Left ventricle myocardium superior (tissue), 1 donor: Measurements from ENCODE around the gene CAGE1. TPM values are rescaled to one million over a fixed set of nuclear protein-coding genes. Genes with fewer than 3 reads are reported as not detected.
"Not testable (repeated sequence)": the region's sequence is repeated elsewhere in the genome, so short reads cannot be mapped to it uniquely, and the experiment has no call there.

ENCODE experiments used
- ATAC-seq: fragments of 200-7000 bp; cut with Tn5 transposase; one replicate; pipeline ENCODE4 v1.9.1; 2020; ENCODE audit warnings: mild to moderate bottlenecking, moderate library complexity
- DNase-seq: peaks from one replicate; pipeline ENCODE4 v3.0.0-alpha.2; 2020
- intact Hi-C: fragments of 100-400 bp; cut with micrococcal nuclease; formaldehyde crosslinking; loops from one replicate; pipeline ENCODE4 v1.11.0; 2022
- total RNA-seq: library from RNA; stranded (reverse); fragmentation: NEBNext Ultra II Directional; extraction: Animal tissue kit (Norgen Biotek cat#: 25700); gene quantifications from one replicate; pipeline ENCODE4 v1.2.1, GENCODE V29; 2021
- donor health status: DM: no; HTN: yes; CAD: no; lungs with severe emphysema.

Gene CAGE1
- total RNA-seq, 1 donor from 2014 or later, result not detected

DNA sequence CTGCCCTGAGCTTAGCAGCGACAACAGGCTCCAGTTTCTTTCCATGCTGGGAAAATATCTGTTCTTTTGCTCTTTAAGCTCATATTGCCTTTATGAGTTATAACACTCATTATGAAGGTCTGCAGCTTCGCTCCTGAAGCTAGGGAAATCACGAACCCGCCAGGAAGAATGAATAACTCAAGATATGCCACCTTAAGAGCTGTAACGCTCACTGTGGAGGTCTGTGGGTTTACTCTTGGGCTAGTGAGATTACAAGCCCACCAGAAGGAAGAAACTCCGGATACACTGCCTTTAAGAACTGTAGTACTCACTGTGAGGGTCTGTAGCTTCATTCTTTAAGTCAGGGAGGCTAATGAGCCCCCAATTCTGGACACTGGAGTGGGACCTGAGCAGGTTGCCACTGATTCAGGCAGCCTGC is 73.6 kb downstream of the CAGE1 start:
- intact Hi-C loops, result no loop called here
- no peak for ATAC-seq
- no peak for DNase-seq

DNA sequence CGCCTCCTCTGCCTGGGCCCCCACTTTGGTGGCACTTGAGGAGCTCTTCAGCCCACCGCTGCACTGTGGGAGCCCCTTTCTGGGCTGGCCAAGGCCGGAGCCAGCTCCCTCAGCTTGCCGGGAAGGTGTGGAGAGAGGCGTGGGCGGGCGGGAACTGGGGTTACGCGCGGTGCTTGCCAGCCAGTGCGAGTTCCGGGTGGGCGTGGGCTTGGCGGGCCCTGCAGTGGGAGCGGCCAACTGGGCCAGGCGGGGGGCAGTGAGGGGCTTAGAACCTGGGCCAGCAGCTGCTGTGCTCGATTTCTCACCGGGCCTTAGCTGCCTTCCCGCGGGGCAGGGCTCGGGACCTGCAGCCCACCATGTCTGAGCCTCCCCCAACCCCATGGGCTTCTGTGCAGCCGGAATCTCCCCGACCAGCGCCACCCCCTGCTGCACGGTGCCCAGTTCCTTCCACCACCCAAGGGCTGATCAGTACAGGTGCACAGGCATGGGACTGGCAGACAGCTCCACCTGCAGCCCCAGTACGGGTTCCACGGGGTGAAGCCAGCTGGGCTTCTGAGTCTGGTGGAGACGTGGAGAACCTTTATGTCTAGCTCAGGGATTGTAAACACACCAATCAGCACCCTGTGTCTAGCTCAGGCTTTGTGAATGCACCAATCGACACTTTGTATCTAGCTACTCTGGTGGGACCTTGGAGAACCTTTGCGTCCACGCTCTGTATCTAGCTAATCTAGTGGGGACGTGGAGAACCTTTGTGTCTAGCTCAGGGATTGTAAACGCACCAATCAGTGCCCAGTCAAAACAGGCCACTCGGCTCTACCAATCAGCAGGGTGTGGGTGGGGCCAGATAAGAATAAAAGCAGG is 74.2 kb downstream of the CAGE1 start:
- ATAC-seq, intact Hi-C loops, DNase-seq: not testable (repeated sequence)

DNA sequence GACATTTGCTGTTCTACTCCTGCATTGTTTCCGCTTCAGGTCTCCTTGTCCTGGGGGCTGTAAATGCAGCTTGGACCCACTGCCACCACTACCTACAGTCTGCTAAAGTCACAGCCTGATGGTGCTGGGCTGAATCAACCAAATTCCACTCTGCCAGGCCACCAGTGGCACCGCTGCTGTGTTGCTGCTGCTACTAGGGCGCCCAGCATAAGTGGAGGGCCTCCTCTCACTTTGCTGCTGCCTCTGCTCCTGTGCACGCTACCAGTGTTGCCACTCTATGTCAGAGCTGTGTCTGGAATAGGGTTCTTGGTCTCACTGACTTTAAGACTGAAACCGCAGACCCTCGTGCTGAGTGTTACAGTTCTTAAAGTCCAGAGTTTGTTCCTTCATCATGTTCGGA is 75.1 kb downstream of the CAGE1 start:
- DNase-seq (no peak), ATAC-seq (no peak)
- intact Hi-C loops, result loop anchor here (5.0 kb wide), 1 partner anchor 73 kb away; the partner anchor contains the start of genes CAGE1 and RIOK1

DNA sequence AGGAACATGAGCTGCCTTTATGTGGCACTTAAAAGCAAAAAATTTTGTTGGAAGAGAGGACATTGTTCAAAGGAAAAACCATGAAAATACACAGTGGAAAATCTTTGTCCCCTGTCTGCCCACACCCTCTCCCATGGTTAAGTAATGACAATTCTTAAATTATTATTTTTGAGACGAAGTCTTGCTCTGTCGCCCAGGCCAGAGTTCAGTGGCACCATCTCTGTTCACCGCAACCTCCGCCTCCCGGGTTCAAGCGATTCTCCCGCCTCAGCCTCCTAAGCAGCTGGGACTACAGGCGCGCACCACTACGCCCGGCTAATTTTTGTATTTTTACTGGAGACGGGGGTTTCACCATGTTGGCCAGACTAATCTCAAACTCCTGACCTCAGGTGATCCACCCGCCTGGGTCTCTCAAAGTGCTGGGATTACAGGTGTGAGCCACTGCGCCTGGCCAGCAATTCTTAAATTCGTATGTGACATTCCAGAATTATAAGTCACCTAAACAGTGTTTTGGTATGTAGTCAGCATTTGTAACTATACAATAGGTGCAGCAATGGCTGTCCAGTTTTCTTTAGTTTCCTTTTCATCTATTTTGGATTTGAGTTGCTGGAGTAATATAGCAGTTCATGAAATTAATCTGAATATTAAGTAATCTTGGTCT is 75.9 kb downstream of the CAGE1 start:
- DNase-seq (no peak), ATAC-seq (no peak)
- intact Hi-C loops, result loop anchor here (5.0 kb wide), 1 partner anchor 74 kb away; the partner anchor contains the start of genes CAGE1 and RIOK1

DNA sequence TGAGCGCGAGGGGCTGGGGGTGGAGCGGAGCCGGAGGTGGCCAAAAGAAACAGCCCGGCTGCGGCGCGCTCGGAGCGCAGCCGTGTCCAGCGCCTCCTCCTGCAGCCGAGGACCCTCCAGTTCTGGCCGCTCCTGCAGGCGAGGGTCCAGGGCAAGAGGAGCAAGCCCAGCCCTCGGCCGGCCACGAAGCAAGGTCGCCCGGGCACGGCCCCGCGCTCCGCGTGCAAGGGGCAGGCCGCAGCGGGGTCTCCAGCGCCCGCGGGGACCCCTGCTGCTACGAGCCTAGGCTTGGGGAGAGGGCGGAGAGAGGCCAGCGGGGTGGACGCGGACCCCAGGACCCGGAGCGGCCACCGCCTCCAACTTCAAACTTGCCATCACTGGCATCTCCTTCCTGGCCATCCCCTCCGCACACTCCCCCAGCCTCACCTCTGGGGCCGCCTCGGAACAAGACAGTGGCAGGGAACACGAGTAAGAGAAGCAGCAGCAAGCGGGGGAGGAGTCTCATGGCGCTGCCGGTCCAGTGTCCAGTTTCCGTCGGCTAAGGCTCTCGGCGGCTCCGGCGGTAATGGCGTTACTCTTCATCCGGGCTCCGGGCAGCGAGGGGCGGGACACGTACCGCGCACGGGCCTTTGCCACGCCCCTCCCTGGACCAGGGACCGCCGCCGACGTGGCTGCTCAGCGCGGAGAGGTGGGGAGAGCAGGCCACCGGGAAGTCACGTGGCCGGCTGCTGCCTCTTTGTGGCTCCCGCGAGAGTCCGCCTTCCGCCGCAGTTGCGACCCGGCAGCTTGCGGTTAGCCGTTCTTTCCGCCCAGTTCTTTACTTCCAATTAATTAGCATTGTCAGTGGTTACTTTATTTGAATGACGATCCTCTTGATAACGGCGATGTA is 76.7 kb downstream of the CAGE1 start, which contains the start of gene SSR1:
SSR1 (minus strand) TSS at position 584 of the 889 bp plus-strand sequence; CDS start at position 505, 79 bp downstream.
- DNase-seq (peak; percentile 99), ATAC-seq (peak; percentile 100)
- intact Hi-C loops, result loop anchor here (5.0 kb wide), 1 partner anchor 74 kb away; the partner anchor contains the start of genes CAGE1 and RIOK1

DNA sequence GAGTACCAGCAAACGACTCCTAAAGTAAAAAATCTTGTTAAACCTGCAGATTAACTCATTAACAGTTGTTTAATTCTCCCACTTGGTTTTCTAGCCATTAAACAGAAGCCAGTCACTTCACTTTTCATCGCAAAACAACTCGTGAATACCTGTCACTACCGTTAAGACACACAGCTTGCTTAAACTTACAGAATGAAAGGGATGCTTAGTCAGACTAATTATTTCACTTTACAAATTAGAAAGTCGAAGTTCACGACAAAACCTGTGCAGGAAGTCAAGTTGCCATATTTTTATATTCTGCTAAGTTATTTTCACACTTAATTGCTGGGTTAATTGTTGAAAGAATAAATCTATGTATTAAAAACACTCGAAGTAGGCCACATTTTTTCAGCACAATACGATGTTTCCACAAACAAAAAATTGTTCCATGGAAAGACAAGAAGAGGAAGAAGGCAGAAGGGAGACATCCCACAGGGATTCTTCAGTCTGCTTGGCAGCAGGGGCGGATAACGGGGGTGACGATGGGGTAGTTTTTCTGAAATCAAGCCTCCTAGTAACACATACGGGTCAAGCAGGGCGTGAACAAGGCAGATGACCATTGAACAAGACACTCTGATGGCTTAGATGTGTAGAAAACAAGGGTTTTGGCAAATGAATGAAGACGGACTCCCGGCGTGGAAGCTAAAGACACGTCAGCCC is 77.5 kb downstream of the CAGE1 start:
- DNase-seq (no peak), ATAC-seq (no peak)
- intact Hi-C loops, result loop anchor here (5.0 kb wide), 1 partner anchor 75 kb away; the partner anchor contains the start of genes CAGE1 and RIOK1

DNA sequence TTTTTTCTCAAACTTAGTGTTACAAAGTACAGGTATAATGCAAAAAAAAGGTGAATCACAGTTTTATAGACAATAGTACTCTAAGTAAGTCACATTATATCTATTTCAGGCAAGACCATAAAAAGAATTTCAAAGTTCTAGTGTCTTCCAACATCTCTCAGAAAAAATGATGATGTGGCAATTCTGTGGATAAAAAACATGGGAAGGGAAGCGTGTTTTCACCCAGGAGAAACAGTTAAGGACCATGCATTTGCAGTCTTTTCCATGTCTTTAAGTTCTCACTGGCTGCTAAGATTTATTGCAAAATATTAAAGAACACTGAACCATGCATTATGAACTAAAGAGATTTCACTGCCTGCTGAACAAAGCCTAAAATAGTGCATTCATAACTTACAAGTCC is 78.4 kb downstream of the CAGE1 start:
- no peak for ATAC-seq
- intact Hi-C loops, result loop anchor here (5.0 kb wide), 1 partner anchor 76 kb away; the partner anchor contains the start of genes CAGE1 and RIOK1
- DNase-seq, result no peak

DNA sequence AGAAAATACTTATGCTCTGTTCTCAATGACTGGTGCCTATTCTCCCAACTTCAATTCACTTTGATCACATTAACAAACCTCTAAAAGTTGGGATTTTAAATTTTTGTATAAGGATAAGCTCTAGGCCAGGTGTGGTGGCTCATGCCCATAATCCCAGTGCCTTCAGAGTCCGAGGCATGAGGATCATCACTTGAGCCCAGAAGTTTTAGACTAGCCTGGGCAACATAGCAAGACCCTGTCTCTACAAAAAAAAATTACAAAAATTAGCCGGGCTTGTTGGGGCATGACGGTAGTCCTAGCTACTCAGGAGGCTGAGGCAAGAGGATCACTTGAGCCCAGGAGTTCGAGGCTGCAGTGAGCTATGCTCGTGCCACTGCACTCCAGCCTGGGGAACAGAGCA is 80.5 kb downstream of the CAGE1 start:
- DNase-seq (no peak), ATAC-seq (no peak)
- intact Hi-C loops, result no loop called here

DNA sequence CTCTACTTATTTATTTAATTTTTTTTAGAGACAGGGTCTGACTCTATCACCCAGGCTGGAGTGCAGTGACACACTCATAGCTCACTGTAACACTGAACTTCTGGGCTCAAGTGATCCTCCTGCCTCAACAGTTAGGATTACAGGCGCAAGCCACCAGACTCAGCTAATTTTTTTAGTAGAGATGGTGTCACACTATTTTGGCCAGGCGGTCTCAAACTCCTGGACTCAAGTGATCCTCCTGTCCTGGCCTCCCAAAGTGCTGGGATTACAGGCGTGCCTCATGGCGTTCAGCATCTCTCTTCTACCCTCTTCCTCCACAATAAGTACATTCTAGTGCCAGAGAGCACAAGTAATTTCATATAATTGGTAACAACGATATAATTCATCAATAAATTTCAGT is 82.0 kb downstream of the CAGE1 start:
- ATAC-seq (no peak), DNase-seq (no peak)
- intact Hi-C loops, result no loop called here

DNA sequence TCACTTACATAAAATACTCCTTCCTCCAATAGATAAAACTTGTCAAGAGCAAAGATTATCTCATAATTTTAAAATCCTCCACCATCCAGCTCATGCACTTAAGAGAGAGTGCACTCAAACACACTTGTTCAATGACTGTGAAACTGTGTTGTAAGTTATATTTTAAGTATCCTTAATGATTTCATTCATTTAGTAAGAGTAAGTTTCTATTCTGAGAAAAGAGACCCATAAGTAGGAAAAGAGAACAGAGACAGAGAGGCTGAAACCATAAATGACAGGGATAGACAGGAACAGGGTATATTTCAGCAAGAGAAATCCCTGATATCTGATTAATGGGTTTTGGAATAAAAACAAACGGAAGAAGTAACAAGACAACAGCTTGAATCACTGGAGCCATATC is 84.7 kb downstream of the CAGE1 start:
- no peak for DNase-seq
- ATAC-seq, result no peak
- intact Hi-C loops, result no loop called here

DNA sequence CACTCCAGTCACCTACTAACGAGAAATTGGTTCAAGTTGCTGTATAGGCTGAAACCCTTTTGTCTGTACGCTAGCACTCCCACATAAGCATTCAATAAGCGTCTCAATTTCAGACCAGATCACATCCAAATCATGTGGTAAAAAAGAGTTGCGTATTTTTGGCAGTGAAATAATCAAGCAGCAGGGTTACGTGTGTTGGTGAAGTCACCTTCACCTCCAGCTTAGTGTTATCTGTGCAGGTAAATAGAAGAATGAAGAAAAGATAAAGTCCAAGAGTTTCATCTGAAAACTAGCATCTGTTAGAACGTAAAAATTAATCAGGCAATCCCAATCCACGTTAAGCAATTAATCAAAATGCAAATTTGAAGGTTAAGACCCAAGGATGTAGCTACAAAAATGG is 87.8 kb downstream of the CAGE1 start:
- no peak for ATAC-seq
- intact Hi-C loops, result no loop called here
- no peak for DNase-seq

DNA sequence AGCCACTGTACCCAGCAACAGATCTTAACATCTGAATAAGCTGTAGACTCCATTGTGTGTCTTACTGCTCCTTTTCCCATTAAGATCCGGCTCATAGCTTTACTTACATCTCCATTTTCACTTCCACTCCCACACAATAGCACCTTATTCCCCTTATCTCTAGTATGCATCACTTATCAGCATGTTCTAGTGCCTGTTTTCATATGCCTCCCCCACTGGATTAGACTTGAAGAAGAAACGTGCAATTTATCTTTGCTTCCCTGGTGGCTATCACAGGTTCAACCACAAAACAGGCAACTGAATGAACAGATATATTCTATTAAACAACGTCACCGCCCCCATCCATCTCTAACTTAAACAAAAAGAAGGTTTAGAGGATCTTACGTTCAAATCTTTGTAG is 88.6 kb downstream of the CAGE1 start:
- no peak for ATAC-seq
- no peak for DNase-seq
- intact Hi-C loops, result no loop called here

DNA sequence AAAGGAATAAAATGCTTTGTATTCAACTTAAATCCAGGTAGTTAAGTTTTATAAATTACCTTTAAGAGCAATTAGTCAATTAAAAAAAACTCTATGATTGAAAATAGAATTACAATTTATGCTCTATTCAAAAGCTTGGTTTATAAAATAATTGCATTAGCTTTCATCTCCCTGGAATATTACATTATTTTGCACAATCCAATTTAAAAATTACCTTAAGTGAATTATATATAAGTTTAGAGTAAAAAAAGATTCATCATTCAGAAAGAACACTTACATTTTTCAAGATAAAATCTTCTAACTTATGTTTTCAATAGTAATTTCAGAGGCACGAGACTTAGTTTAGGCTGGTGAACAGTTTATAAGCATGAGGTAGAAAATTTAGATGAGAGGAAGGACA is 91.4 kb downstream of the CAGE1 start:
- no peak for ATAC-seq
- intact Hi-C loops, result loop anchor here (5.0 kb wide), 1 partner anchor 314 kb away; no protein-coding TSS in a partner anchor
- no peak for DNase-seq

DNA sequence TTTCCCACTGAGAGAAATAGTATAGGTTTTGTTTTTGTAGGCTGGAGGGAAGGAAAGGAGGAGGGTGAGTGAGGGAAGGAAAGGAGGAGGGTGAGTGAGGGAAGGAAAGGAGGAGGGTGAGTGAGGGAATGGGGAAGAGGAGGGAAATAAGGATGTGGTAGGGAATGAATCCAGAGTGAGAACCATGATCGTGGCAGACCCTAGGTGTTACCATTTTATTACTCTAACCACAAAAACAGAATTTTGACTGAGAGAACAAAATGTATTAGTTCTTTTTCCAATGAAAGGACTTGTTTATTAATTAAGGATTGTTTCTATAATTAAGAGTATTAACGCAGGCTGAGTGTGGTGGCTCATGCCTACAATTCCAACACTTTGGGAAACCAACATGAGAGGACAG is 92.9 kb downstream of the CAGE1 start:
- ATAC-seq, result no peak
- no peak for DNase-seq
- intact Hi-C loops, result loop anchor here (5.0 kb wide), 1 partner anchor 316 kb away; no protein-coding TSS in a partner anchor

DNA sequence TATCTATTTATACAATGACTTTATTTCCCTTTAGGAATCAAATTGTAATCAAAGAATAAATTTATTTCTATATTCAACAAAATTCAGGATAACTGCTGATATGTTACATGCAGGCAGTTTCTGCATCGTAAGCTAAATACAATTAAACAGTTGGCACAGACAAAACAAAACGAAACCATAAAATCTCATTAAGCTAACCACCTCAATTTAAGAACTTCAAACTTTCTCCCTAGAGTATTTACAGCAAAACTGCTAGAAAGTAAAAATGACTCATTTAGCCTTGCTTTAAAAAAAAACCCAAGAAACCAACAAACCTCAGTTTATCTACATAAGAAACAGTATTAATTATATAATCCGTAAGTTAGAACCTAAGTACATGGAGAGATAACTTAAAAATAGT is 93.6 kb downstream of the CAGE1 start:
- intact Hi-C loops, result loop anchor here (5.0 kb wide), 1 partner anchor 316 kb away; no protein-coding TSS in a partner anchor

DNA sequence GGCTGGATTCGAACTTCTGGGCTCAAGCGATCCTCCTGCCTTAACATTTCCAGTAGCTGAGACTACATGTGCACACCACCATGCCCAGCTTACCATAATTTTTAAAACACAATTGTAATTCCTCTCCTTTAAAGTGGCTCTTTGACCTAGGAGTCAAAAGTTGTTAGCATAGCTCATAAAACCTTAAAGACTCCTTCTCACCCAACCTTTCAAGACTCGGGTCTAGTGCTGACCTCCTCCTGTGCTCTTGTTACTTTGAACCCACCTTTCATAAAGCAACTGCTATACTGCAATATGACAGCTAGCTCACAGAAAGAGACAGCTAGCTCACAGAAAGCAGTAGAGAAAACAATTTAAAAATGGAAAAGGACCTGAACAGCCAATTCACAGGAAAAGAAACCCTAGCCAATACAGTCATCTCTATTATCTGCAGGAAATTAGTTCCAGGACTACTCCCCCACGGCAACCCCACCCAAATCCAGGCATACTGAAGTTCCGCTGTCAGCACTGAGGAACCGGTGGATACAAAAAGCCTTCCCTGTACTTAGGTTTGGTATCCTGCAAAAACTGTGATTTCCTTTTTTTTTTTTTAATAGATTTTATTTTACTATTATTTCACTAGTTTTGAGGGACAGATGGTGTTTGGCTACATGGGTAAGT is 96.8 kb downstream of the CAGE1 start:
- intact Hi-C loops, result no loop called here
- no peak for DNase-seq
- peak; percentile 43 for ATAC-seq

More for the DNA sequence above, 93.6 kb downstream of the CAGE1 start:
- ATAC-seq, result no peak
- DNase-seq, result no peak

DNA sequence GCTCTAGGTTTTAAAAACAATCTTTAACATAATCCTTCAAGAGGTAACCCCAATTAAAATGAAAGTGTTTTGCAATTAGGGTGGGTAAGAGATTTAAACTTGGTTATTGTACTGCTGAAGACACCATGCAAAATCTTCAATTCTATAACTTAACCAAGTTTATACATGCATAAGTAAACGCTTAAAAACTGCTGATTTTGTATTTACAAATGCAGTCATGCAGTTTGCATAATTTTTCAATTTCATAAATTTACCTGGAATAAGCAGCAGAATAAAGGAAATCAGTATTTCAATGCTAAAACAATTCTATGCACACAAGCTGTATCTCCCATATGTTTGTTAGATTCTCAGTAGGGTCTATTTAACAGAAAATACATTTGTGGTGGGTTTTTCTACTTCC is 99.5 kb downstream of the CAGE1 start:
- intact Hi-C loops, result no loop called here
- ATAC-seq (no peak), DNase-seq (no peak)

DNA sequence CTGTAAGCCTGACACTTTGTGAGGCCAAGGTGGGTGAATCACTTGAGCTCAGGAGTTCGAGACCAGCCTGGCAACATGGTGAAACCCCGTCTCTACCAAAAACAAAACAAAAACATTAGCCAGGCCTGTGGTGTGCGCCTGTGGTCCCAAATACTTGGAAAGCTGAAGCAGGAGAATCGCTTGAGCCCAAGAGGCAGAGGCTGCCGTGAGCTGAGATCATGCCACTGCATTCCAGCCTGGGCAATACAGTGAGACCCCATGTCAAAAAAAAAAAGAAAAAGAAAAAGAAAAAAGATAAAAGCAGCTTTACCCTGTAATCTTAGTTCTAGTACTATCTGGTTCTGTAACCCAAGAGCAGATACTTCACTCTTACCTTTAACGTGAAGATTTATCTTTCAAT is 104.1 kb downstream of the CAGE1 start:
- DNase-seq (no peak), ATAC-seq (no peak)
- intact Hi-C loops, result no loop called here
